Neuronal stem cell (in vitro differentiated cells): ENCODE results near the gene NKIRAS2.

Experiments used
- DNase-seq: peaks from one replicate; pipeline ENCODE4 v3.0.0-alpha.2; 2013; ENCODE audit warnings: low spot score
- H2AFZ ChIP-seq: one replicate; pipeline ENCODE4 v1.6.1; 2013; ENCODE audit warnings: mild to moderate bottlenecking, low read length, inconsistent platforms
- H2AK5ac ChIP-seq: 2 replicates; pipeline ENCODE4 v1.6.1; 2013; ENCODE audit warnings: low read depth, mild to moderate bottlenecking, inconsistent platforms, low read length, moderate library complexity, mixed read lengths
- H2BK120ac ChIP-seq: 2 replicates; pipeline ENCODE4 v1.6.1; 2013; ENCODE audit warnings: low read depth, mild to moderate bottlenecking, inconsistent platforms, low read length, moderate library complexity, mixed read lengths
- H2BK12ac ChIP-seq: one replicate; pipeline ENCODE4 v1.6.1; 2013; ENCODE audit warnings: low read length, inconsistent platforms
- H2BK15ac ChIP-seq: 2 replicates; pipeline ENCODE4 v1.6.1; 2013; ENCODE audit warnings: mild to moderate bottlenecking, low read length, inconsistent platforms, mixed read lengths
- H2BK5ac ChIP-seq: one replicate; pipeline ENCODE4 v1.6.1; 2013; ENCODE audit warnings: inconsistent platforms, mild to moderate bottlenecking, low read length, moderate library complexity
- H3K14ac ChIP-seq: one replicate; pipeline ENCODE4 v1.6.1; 2013; ENCODE audit warnings: low read length, inconsistent platforms
- H3K18ac ChIP-seq: 2 replicates; pipeline ENCODE4 v1.6.1; 2013; ENCODE audit warnings: low read length, inconsistent platforms
- H3K23ac ChIP-seq: 2 replicates; pipeline ENCODE4 v1.6.1; 2013; ENCODE audit warnings: low read depth, mild to moderate bottlenecking, mixed read lengths, low read length, inconsistent platforms; ENCODE audit not compliant: poor library complexity
- H3K27ac ChIP-seq: replicated peaks from 3 replicates; pipeline ENCODE4 v1.5.1; 2013; ENCODE audit warnings: low read length, inconsistent platforms
- H3K27me3 ChIP-seq, 3 experiments: 2 replicates each; pipeline ENCODE4 v1.6.1; 2013; ENCODE audit warnings: low read length in 3 of 3, mild to moderate bottlenecking in 2 of 3, inconsistent platforms in 1 of 3, low read depth in 1 of 3, mixed read lengths in 1 of 3, moderate library complexity in 1 of 3; ENCODE audit not compliant: control insufficient read depth in 3 of 3, insufficient read depth in 3 of 3
- H3K36me3 ChIP-seq, 2 donors: replicated peaks in 1 of 2; 2 replicates each; pipeline ENCODE4 v1.6.1; 2013; ENCODE audit warnings: low read length in 2 of 2; ENCODE audit not compliant: control insufficient read depth in 2 of 2, insufficient read depth in 2 of 2
- H3K4ac ChIP-seq: 2 replicates; pipeline ENCODE4 v1.6.1; 2013; ENCODE audit warnings: inconsistent platforms, mild to moderate bottlenecking, low read length, moderate library complexity
- H3K4me1 ChIP-seq, 2 donors: 1 replicate in 1 of 2; 2 replicates in 1 of 2; pipeline ENCODE4 v1.6.1; 2013; ENCODE audit warnings: low read length in 2 of 2, low read depth in 1 of 2; ENCODE audit not compliant: control insufficient read depth in 2 of 2, insufficient read depth in 1 of 2
- H3K4me2 ChIP-seq: one replicate; pipeline ENCODE4 v1.6.1; 2013; ENCODE audit warnings: mild to moderate bottlenecking, low read length, inconsistent platforms; ENCODE audit not compliant: insufficient read depth, poor library complexity, severe bottlenecking
- H3K4me3 ChIP-seq, 2 donors: 2 replicates each; pipeline ENCODE4 v1.5.1; 2013; ENCODE audit warnings: low read length in 2 of 2, mild to moderate bottlenecking in 2 of 2, inconsistent platforms in 1 of 2, moderate library complexity in 1 of 2
- H3K79me1 ChIP-seq: one replicate; pipeline ENCODE4 v1.6.1; 2013; ENCODE audit warnings: low read depth, mild to moderate bottlenecking, inconsistent platforms, low read length, moderate library complexity
- H3K9ac ChIP-seq: one replicate; pipeline ENCODE4 v1.6.1; 2013; ENCODE audit warnings: mild to moderate bottlenecking, low read depth, low read length, inconsistent platforms; ENCODE audit not compliant: poor library complexity
- H3K9me3 ChIP-seq, 2 donors: replicated peaks in 1 of 2; 2 replicates each; pipeline versions ENCODE3 to v1.6.1; 2013; ENCODE audit warnings: low read length in 2 of 2, mild to moderate bottlenecking in 2 of 2, inconsistent platforms in 1 of 2, low read depth in 1 of 2, mixed read lengths in 1 of 2, moderate library complexity in 1 of 2; ENCODE audit not compliant: control insufficient read depth in 2 of 2, insufficient read depth in 1 of 2
- H4K8ac ChIP-seq: one replicate; pipeline ENCODE4 v1.6.1; 2013; ENCODE audit warnings: low read depth, mild to moderate bottlenecking, inconsistent platforms, low read length, moderate library complexity
- H4K91ac ChIP-seq: one replicate; pipeline ENCODE4 v1.6.1; 2013; ENCODE audit warnings: low read length, low read depth, mild to moderate bottlenecking, inconsistent platforms; ENCODE audit not compliant: poor library complexity
- WGBS, 2 donors: extraction: QIAGEN DNeasy Blood & Tissue Kit; methylation state at CpG; one replicate each; pipeline ENCODE4 v1.1.7; 2013; ENCODE audit warnings: missing lambda C conversion rate in 2 of 2, mixed read lengths in 1 of 2; ENCODE audit not compliant: insufficient read length in 2 of 2, insufficient replicate concordance in 1 of 2; ENCODE audit errors: extremely low coverage in 2 of 2; 5-methylcytosine and 5-hydroxymethylcytosine counted together

The NKIRAS2 gene

GRCh38 chr17:42002175-42002791 is 17.6 kb upstream of the NKIRAS2 start:
- Histone ChIP-seq H3K9ac (no peak overlapping the region), H3K23ac (no peak overlapping the region), H4K8ac (no peak overlapping the region), H2BK5ac (no peak overlapping the region), H2AK5ac (no peak overlapping the region), H4K91ac (no peak overlapping the region), H2BK15ac (no peak overlapping the region), H3K4me2 (no peak overlapping the region), H3K14ac (no peak overlapping the region), H3K4me3 (no peak overlapping the region), H3K27me3 (no peaks in the 10 kb centered on the region), H3K4ac (no peak overlapping the region), H3K36me3 (peaks cover 22 to 75% of the 10 kb centered on the region in 2 donors), H3K79me1 (no peaks in the 10 kb centered on the region), H2BK120ac (no peak overlapping the region), H2AFZ (no peak overlapping the region), H3K18ac (no peak overlapping the region), H2BK12ac (no peak overlapping the region), H3K27ac (no peak overlapping the region), H3K4me1 (peaks cover 0 to 4% of the 10 kb centered on the region in 2 donors), H3K9me3 (no peaks in the 10 kb centered on the region)
- WGBS, 2 donors: no CpG with 5 or more reads among the region's 7 CpGs
- DNase-seq: no peak

- Histone ChIP-seq H3K4me3 (no peak overlapping the region), H3K14ac (no peak overlapping the region), H3K27ac (no peak overlapping the region), H2BK120ac (no peak overlapping the region), H3K18ac (no peak overlapping the region), H3K4ac (no peak overlapping the region), H2BK5ac (no peak overlapping the region), H3K27me3 (no peaks in the 10 kb centered on the region), H3K79me1 (no peaks in the 10 kb centered on the region), H4K8ac (no peak overlapping the region), H3K9me3 (no peaks in the 10 kb centered on the region), H2AK5ac (no peak overlapping the region), H2BK12ac (no peak overlapping the region), H4K91ac (no peak overlapping the region), H3K4me1 (peaks cover 0 to 4% of the 10 kb centered on the region in 2 donors), H3K9ac (no peak overlapping the region), H2BK15ac (no peak overlapping the region), H3K23ac (no peak overlapping the region), H2AFZ (no peak overlapping the region), H3K4me2 (no peak overlapping the region), H3K36me3 (peaks cover 17 to 72% of the 10 kb centered on the region in 2 donors)
- WGBS, 2 donors: no CpG with 5 or more reads among the region's 3 CpGs
- DNase-seq: no peak
Observed at GRCh38 chr17:42002792-42003301, 17.0 kb upstream of the NKIRAS2 start.

GRCh38 chr17:42005166-42005565 is 14.7 kb upstream of the NKIRAS2 start:
- Histone ChIP-seq H3K4me1 (peaks cover 0 to 4% of the 10 kb centered on the region in 2 donors), H3K23ac (no peak overlapping the region), H3K9me3 (no peaks in the 10 kb centered on the region), H3K14ac (no peak overlapping the region), H3K9ac (no peak overlapping the region), H3K27ac (no peak overlapping the region), H2BK5ac (no peak overlapping the region), H3K27me3 (no peaks in the 10 kb centered on the region), H3K79me1 (peaks cover 4% of the 10 kb centered on the region), H3K4me3 (no peak overlapping the region), H4K8ac (no peak overlapping the region), H2BK12ac (no peak overlapping the region), H2AK5ac (no peak overlapping the region), H2BK120ac (no peak overlapping the region), H3K18ac (no peak overlapping the region), H4K91ac (no peak overlapping the region), H2BK15ac (no peak overlapping the region), H2AFZ (no peak overlapping the region), H3K36me3 (peaks cover 11 to 65% of the 10 kb centered on the region in 2 donors), H3K4me2 (no peak overlapping the region), H3K4ac (no peak overlapping the region)
- no peak for DNase-seq
- no CpG with 5 or more reads among the region's 1 CpG for WGBS, 2 donors

GRCh38 chr17:42009170-42009569 is 10.7 kb upstream of the NKIRAS2 start:
- no peak for DNase-seq
- Histone ChIP-seq H2BK15ac (no peak overlapping the region), H3K27me3 (no peaks in the 10 kb centered on the region), H3K4me2 (no peak overlapping the region), H3K27ac (no peak overlapping the region), H2BK12ac (no peak overlapping the region), H2BK120ac (no peak overlapping the region), H3K23ac (no peak overlapping the region), H2AK5ac (no peak overlapping the region), H4K8ac (no peak overlapping the region), H3K4ac (no peak overlapping the region), H3K9me3 (no peaks in the 10 kb centered on the region), H3K4me3 (no peak overlapping the region), H3K79me1 (peaks cover 6% of the 10 kb centered on the region), H4K91ac (no peak overlapping the region), H2AFZ (no peak overlapping the region), H3K36me3 (peaks cover 3 to 51% of the 10 kb centered on the region in 2 donors), H3K4me1 (no peaks in the 10 kb centered on the region), H3K9ac (no peak overlapping the region), H2BK5ac (no peak overlapping the region), H3K18ac (no peak overlapping the region), H3K14ac (no peak overlapping the region)
- no CpG with 5 or more reads among the region's 4 CpGs for WGBS, 2 donors
